ENCODE measurements around the gene FOXD4.
"Not testable (repeated sequence)": the region's sequence is repeated elsewhere in the genome, so short reads cannot be mapped to it uniquely, and the experiment has no call there.

Gene FOXD4

DNA sequence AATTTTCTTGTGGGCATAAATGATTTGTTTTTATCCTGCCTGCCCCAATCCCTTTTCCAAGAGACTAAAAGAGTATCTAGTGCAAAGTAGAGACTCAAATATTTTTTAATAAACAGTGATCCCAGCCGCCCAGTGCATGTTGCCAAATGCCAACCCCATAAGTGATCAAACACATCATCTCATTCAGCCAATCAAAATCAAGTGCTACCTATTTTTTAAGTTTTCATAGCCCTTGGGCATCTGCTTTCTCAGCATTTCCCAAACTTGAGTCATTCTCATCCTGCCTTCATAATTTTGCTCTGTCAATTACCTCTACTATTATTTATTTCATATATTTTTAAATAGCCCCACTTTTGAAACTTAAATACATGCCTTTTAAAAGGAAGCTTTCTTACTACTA is 27.4 kb downstream of the FOXD4 start:
- not testable (repeated sequence) for DNase-seq

DNA sequence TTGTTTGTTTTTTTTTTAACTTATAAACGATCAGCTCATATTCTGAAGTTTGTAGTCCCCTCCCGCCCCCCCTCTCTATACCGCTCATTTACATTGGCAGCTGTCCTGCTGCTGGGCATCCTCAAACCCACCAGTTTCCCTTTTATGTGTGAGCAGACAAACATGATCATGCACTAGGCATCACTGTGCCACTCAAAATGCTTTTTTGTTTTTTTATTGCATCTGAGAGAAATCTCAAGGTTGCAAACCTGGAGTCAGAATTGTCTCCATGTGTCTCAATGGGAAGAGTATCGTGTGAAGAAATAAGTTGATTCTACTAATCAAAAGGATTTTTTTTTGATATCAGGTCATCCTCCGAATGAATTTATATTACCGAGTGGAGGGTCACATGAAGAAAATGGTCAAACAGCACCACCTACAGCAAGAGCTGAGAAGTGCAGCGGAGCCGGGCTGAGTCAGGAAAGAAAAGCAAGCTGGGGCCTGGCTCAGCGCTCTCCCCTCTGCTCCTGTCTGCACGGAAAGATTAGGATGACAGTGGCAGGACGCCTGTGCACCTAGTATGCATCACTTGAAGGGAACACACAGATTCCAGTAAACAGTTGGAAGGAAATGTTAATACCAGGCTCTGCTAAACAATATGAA is 29.7 kb downstream of the FOXD4 start:
- DNase-seq, result not testable (repeated sequence)

DNA sequence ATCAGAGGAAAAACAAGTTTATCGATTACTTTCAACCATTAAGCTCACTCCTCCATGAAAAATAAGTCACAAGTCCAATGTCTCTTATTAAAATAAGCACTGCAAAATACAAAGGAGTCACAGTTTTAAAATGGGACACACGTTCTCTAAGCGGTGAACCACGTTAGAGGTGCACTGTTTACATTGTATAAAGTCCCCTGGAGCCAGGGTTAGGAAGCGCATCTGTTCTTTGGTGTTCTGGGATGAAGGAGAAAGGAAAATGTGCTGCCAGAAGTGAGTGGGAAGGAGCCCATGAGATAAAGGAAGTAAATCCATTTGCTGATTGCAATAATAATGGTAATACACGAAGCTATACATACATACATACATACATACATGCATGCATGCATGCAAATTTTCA is 30.4 kb downstream of the FOXD4 start:
- DNase-seq, result not testable (repeated sequence)

DNA sequence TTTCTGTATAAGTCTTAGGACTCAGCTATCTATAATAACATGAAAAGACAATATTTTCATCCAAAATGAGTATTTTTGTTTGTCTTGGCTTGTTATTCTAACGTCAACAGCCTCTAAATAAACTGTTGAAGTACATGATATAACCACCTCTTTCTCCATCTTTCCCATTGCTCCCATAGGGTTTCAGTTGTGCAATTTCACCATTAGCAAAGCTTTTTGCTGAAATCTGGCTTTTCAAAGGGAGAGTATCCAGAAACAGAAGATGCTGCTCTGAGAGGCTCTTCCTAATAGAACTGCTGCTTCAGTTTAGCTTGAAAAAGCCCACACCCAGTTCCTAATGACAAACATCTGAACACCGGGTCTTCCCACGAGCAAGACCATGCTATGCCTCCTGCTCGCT is 31.1 kb downstream of the FOXD4 start:
- not testable (repeated sequence) for DNase-seq

DNA sequence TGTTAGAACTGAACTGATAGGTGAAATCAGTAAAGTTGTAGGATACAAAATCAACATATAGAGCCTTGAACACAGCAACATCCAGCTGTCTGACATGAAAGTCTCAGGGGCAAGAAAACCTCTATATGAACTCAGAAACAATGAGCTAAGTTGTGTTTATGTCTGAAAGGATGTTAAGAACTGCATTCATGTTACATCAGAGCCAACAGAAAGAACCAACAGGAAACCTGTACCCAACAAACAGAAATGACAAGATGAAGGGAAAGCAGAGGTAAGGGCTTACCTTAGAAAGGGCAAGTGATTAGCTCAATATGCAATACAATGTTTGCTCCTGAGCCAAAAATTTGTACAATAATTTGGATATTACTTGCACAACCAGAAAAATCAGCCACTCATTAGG is 31.5 kb downstream of the FOXD4 start:
- not testable (repeated sequence) for DNase-seq

DNA sequence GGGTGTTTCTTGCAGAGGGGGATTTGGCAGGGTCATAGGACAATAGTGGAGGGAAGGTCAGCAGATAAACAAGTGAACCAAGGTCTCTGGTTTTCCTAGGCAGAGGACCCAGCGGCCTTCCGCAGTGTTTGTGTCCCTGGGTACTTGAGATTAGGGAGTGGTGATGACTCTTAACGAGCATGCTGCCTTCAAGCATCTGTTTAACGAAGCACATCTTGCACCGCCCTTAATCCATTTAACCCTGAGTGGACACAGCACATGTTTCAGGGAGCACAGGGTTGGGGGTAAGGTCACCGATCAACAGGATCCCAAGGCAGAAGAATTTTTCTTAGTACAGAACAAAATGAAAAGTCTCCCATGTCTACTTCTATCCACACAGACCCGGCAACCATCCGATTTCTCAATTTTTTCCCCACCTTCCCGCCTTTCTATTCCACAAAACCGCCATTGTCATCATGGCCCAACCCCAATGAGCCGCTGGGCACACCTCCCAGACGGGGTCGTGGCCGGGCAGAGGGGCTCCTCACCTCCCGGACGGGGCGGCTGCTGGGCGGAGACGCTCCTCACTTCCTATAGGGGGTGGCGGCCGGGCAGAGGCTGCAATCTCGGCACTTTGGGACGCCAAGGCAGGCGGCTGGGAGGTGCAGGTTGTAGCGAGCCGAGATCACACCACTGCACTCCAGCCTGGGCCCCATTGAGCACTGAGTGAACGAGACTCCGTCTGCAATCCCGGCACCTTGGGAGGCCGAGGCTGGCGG is 35.1 kb downstream of the FOXD4 start:
- DNase-seq, result not testable (repeated sequence)

DNA sequence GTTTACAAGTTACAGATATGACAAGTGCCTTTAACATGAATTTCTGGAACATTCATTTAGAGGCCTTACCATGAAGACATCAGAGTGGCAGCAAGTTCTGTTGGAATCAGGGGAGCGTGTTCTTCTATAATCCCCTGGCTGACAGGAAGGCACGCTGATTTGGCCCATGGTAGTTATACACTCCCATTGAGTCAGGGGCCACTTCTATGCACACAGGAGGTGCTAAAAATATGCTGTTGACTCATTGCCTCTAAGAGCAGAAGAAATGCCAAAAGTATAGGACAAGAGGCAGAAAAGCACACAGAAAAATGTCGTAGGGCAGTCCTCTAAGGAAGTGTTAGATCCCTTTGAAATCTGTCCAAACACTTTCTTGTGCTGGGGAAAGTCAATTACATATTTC is 39.9 kb downstream of the FOXD4 start:
- not testable (repeated sequence) for DNase-seq

DNA sequence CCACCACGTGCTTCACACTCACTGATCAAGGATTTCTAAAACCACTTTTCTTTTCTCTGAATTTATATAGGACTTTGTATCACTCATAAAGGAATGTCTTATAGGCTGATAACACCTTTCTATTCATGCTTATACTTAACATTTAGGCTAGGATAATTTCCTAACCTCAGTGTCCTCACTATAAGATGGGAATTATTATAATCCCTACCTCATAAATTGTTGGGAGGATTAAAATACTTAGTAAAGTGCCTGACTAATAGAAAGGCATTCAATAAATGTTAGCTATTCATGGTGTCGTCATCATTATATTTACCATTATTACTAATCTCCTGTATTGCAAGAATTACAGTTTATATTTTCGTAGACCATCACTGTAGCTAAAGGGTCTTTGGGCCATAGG is 41.8 kb downstream of the FOXD4 start:
- not testable (repeated sequence) for DNase-seq

DNA sequence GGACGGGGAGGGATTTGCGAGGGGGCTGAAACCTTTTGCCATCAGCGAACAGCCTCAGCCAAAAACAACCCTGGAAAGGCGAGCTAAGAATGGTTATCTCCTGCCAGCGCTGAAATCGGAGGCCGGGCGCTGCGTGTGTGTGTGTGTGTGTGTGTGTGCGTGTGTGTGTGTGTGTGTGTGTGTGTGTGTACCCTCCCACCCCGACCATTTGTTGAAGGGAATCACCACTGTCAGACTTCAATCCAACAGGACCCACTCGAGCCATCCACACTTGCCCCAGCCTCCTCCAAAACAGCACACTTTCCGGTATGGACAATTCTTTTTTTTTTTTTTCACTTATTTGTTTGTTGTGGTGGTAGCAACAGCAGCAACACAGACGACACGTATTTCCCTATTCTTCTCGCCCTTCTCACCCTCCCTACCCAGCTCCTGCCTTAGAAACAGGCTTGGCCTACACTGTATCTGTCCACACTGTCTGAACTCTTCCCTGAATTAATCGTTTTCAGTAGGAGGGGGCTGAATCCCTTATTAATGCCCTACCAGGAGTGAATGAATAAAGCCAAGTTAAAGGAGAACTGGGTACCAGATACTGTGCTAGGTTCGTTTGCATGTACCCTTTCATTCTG is 44.2 kb downstream of the FOXD4 start:
- DNase-seq, result not testable (repeated sequence)

DNA sequence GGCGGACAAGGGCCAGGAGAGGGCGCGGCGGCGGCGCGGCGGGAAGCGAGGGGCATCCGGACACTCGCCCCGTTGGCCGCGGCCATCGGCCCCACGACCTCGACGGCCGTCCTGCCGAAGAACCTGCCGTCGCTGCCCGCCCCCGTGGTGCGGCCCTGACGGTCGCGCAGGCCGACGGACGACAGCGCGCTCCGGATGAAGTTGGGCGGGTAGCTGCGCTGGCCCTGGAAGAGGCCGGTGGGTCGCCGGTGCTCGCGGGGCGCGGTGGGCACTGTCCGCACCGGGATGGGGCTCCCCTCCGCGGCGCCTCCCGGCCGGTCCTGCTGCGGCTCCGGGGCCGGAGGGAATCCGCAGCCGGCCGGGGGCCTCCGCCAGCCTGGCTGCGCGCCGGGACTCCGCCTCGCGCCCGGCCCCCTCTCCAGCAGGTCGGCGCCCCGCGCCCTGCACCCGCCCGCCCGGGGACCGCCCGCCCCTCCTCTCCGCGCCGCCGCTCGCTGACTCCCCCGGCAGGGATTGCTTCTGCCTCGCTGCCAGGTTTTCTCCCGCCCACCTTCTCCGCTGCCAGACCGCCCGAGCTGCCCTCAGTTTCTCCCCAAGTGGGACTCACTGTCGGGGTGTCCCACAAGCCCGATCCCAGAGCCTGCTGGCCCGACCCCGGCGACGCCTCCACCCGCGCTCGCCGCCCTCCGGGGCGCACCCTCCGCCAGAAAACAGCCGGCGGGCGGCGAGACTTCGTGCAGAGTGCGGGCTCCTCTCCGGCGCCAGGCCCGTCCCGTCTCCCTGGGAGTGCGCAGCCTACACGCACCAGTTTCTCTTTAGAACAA is 44.9 kb downstream of the FOXD4 start:
- DNase-seq, result not testable (repeated sequence)

All from midbrain (tissue), 1 donor.